Measurements from ENCODE around the gene LARP4.
"Not testable (repeated sequence)": the region's sequence is repeated elsewhere in the genome, so short reads cannot be mapped to it uniquely, and the experiment has no call there.

The LARP4 gene

DNA sequence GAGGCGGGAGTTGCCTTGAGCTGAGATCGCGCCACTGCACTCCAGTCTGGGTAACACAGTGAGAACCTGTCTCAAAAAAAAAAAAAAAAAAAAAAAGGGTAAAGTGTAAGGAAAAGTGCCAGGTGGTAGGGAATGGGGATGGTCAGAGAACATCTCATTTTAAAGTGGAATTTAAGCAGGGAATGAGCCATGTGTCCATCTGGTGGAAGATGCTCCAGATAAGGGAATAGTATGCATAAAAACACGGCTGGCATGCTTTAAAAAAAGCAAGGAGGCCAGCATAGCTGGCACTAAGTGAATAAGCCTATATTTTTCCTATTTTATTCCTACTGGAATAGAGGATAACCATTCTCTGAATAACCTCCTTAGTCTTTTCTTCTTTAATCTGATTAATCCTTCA lies 38.0 kb upstream of the LARP4 start:
- no peaks in the 10 kb centered on the region for H3K9me3 ChIP-seq (replicated peaks; ENCODE audit: insufficient read depth, low read length)
- no peaks in the 10 kb centered on the region for H3F3A ChIP-seq (ENCODE audit: insufficient read depth, low read length)
- no peaks in the 10 kb centered on the region for H4K20me1 ChIP-seq (ENCODE audit: insufficient read depth, low read length)
- H3K79me2 ChIP-seq (ENCODE audit: low read length) = no peaks in the 10 kb centered on the region
- H3K9me2 ChIP-seq (replicated peaks; ENCODE audit: insufficient read depth, low read length) = no peaks in the 10 kb centered on the region
- no peaks in the 10 kb centered on the region for H3K4me1 ChIP-seq (ENCODE audit: low read length)
- H3K4me2 ChIP-seq (ENCODE audit: low read depth, low read length) = no peak overlapping the region
- no peak overlapping the region for H2AFZ ChIP-seq (ENCODE audit: low read length)
- H3K4me3 ChIP-seq (ENCODE audit: low read length) = no peak overlapping the region
- no peak for TF ChIP-seq EZH2phosphoT487 (IDR thresholded peaks at IDR 0.05; ENCODE audit: low read length)
- TF ChIP-seq, protein P1, sequence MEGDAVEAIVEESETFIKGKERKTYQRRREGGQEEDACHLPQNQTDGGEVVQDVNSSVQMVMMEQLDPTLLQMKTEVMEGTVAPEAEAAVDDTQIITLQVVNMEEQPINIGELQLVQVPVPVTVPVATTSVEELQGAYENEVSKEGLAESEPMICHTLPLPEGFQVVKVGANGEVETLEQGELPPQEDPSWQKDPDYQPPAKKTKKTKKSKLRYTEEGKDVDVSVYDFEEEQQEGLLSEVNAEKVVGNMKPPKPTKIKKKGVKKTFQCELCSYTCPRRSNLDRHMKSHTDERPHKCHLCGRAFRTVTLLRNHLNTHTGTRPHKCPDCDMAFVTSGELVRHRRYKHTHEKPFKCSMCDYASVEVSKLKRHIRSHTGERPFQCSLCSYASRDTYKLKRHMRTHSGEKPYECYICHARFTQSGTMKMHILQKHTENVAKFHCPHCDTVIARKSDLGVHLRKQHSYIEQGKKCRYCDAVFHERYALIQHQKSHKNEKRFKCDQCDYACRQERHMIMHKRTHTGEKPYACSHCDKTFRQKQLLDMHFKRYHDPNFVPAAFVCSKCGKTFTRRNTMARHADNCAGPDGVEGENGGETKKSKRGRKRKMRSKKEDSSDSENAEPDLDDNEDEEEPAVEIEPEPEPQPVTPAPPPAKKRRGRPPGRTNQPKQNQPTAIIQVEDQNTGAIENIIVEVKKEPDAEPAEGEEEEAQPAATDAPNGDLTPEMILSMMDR (IDR thresholded peaks at IDR 0.05; ENCODE audit: low read length) = no peak
- DNase-seq = no peak
- H3K9ac ChIP-seq (ENCODE audit: low read length) = no peak overlapping the region
- H3K36me3 ChIP-seq (replicated peaks; ENCODE audit: insufficient read depth, low read length) = no peaks in the 10 kb centered on the region
- H3K27ac ChIP-seq (ENCODE audit: low read length) = no peak overlapping the region
- no peaks in the 10 kb centered on the region for H3K27me3 ChIP-seq (replicated peaks; ENCODE audit: insufficient read depth, low read length)

DNA sequence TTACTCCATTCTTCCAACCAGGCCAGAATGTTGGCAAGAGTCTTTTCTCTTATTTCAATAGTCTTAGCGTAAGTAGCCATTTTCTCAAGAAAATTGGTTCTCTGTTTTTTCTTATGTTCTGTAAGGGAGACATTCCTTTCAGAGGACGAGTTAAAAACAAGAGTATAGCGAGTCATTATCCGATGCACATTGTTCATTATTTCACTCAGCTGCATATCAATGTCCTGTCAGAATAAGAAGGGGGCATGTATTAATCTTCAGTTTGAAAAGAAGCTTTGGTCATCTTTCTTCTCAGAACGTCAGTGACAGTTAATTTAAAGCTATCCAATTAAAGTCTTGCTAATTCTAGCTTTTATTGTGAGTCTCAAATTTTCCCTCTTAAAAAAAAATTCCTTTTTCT lies 37.5 kb upstream of the LARP4 start:
- Histone ChIP-seq H2AFZ (ENCODE audit: low read length) (no peak overlapping the region), H3K36me3 (replicated peaks; ENCODE audit: insufficient read depth, low read length) (no peaks in the 10 kb centered on the region), H3K4me2 (ENCODE audit: low read depth, low read length) (no peak overlapping the region), H3K9me2 (replicated peaks; ENCODE audit: insufficient read depth, low read length) (no peaks in the 10 kb centered on the region), H3K79me2 (ENCODE audit: low read length) (no peaks in the 10 kb centered on the region), H3K9ac (ENCODE audit: low read length) (no peak overlapping the region), H3K9me3 (replicated peaks; ENCODE audit: insufficient read depth, low read length) (no peaks in the 10 kb centered on the region), H3F3A (ENCODE audit: insufficient read depth, low read length) (no peaks in the 10 kb centered on the region), H3K27me3 (replicated peaks; ENCODE audit: insufficient read depth, low read length) (no peaks in the 10 kb centered on the region), H3K27ac (ENCODE audit: low read length) (no peak overlapping the region), H3K4me1 (ENCODE audit: low read length) (no peaks in the 10 kb centered on the region), H3K4me3 (ENCODE audit: low read length) (no peak overlapping the region), H4K20me1 (ENCODE audit: insufficient read depth, low read length) (no peaks in the 10 kb centered on the region)
- TF ChIP-seq, protein P1 (IDR thresholded peaks at IDR 0.05; ENCODE audit: low read length) = no peak
- TF ChIP-seq EZH2phosphoT487 (IDR thresholded peaks at IDR 0.05; ENCODE audit: low read length) (no peak), EZH2 (optimal IDR thresholded peaks at IDR 0.05; ENCODE audit: low read depth, low read length) (no peak)
- DNase-seq = no peak

DNA sequence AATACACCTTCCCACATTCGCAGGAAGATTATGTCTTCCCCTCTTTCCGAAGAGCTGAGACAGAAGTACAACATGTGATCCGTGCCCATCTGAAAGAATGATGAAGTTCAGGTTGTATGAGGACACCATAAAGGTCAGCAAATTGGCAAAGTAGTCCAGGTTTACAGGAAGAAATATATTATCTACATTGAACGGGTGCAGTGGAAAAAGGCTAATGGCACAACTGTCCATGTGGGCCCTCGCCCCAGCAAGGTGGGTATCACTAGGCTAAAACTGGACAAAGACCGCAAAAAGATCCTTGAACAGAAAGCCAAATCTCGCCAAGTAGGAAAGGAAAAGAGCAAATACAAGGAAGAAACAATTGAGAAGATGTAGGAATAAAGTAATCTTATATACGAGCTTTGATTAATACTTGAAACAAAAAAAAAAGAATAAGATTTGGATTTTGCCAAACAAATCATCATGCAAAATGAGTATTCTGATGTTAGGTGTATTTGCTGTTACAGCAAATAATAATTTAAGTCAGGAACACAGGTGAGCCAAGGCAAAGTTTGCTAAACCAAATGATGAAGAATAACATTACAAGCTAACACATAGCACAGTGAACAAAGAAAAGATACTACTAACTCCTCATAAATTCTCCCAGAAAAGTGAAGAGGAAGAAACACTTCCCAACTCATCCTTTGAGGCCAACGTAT lies 34.8 kb upstream of the LARP4 start:
- H3K4me3 ChIP-seq (ENCODE audit: low read length) = no peak overlapping the region
- no peaks in the 10 kb centered on the region for H3K4me1 ChIP-seq (ENCODE audit: low read length)

DNA sequence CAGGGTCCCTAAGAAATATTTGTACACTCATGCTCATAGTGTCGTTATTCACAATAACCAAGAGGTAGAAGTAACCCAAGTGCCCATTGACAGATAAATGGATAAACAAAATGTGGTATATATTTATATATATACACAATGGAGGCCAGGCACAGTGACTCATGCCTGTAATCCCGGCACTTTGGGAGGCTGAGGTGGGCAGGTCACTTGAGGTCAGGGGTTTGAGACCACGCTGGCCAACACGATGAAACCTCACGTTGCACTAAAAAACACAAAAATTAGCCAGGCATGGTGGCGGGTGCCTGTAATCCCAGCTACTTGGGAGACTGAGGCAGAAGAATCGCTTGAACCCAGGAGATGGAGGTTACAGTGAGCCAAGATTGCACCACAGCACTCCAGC lies 30.0 kb upstream of the LARP4 start:
- not testable (repeated sequence) for H3K79me2 ChIP-seq (ENCODE audit: low read length); H3K36me3 ChIP-seq (replicated peaks; ENCODE audit: insufficient read depth, low read length); H3K9me2 ChIP-seq (replicated peaks; ENCODE audit: insufficient read depth, low read length); H3K4me3 ChIP-seq (ENCODE audit: low read length); H3K27ac ChIP-seq (ENCODE audit: low read length); H3F3A ChIP-seq (ENCODE audit: insufficient read depth, low read length); H3K27me3 ChIP-seq (replicated peaks; ENCODE audit: insufficient read depth, low read length); H2AFZ ChIP-seq (ENCODE audit: low read length); H3K4me2 ChIP-seq (ENCODE audit: low read depth, low read length); H4K20me1 ChIP-seq (ENCODE audit: insufficient read depth, low read length); H3K9me3 ChIP-seq (replicated peaks; ENCODE audit: insufficient read depth, low read length); DNase-seq; H3K4me1 ChIP-seq (ENCODE audit: low read length); H3K9ac ChIP-seq (ENCODE audit: low read length)

More for the DNA sequence above, 34.8 kb upstream of the LARP4 start:
- Histone ChIP-seq H3K36me3 (replicated peaks; ENCODE audit: insufficient read depth, low read length) (no peaks in the 10 kb centered on the region), H3K4me2 (ENCODE audit: low read depth, low read length) (no peak overlapping the region), H3K79me2 (ENCODE audit: low read length) (no peaks in the 10 kb centered on the region), H2AFZ (ENCODE audit: low read length) (no peak overlapping the region), H3K9me2 (replicated peaks; ENCODE audit: insufficient read depth, low read length) (no peaks in the 10 kb centered on the region), H3K27me3 (replicated peaks; ENCODE audit: insufficient read depth, low read length) (no peaks in the 10 kb centered on the region), H4K20me1 (ENCODE audit: insufficient read depth, low read length) (no peaks in the 10 kb centered on the region), H3K9me3 (replicated peaks; ENCODE audit: insufficient read depth, low read length) (no peaks in the 10 kb centered on the region), H3K9ac (ENCODE audit: low read length) (no peak overlapping the region), H3F3A (ENCODE audit: insufficient read depth, low read length) (no peaks in the 10 kb centered on the region), H3K27ac (ENCODE audit: low read length) (no peak overlapping the region)
- DNase-seq = no peak
- TF ChIP-seq, protein P1 (IDR thresholded peaks at IDR 0.05; ENCODE audit: low read length) = no peak

Measured in MM.1S (cell line).